GM12872 (cell line): ENCODE measurements around the gene MAB21L4.

Source experiments
- TF ChIP-seq, protein P1 (sequence below): IDR thresholded peaks from 3 replicates; pipeline ENCODE4 v1.5.1; 2011; ENCODE audit warnings: low read depth, mild to moderate bottlenecking, low read length, moderate library complexity; ENCODE audit not compliant: insufficient read depth

Gene MAB21L4

DNA sequence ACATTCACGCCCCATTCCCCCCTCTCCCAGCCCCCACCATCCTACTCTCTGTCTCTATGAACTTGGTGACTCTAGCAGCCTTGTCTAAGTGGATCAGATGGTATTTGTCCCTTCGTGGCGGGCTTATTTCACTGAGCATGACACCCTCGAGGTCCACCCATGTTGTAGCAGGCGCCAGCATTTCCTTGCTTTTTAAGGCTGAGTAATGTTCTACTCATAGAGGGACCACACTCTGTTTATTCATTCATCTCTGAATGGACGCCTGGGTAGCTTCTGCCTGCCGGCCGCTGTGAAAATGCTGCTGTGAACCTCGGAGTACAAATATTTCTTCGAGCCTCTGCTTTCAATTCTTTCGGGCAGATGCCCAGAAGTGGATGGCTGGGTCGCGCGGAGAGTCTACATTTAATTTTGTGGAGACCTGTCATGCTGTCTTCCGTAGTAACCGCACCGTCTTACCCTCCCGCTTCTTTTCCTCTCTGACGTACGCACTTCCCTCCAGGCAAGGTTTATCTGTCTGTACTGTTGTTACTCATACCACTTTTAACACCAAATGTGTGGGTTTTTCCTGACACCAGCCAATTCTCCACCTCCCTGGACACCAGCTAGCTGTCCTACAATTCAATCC lies 15.8 kb upstream of the MAB21L4 start:
- TF ChIP-seq, protein P1, sequence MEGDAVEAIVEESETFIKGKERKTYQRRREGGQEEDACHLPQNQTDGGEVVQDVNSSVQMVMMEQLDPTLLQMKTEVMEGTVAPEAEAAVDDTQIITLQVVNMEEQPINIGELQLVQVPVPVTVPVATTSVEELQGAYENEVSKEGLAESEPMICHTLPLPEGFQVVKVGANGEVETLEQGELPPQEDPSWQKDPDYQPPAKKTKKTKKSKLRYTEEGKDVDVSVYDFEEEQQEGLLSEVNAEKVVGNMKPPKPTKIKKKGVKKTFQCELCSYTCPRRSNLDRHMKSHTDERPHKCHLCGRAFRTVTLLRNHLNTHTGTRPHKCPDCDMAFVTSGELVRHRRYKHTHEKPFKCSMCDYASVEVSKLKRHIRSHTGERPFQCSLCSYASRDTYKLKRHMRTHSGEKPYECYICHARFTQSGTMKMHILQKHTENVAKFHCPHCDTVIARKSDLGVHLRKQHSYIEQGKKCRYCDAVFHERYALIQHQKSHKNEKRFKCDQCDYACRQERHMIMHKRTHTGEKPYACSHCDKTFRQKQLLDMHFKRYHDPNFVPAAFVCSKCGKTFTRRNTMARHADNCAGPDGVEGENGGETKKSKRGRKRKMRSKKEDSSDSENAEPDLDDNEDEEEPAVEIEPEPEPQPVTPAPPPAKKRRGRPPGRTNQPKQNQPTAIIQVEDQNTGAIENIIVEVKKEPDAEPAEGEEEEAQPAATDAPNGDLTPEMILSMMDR: no peak

DNA sequence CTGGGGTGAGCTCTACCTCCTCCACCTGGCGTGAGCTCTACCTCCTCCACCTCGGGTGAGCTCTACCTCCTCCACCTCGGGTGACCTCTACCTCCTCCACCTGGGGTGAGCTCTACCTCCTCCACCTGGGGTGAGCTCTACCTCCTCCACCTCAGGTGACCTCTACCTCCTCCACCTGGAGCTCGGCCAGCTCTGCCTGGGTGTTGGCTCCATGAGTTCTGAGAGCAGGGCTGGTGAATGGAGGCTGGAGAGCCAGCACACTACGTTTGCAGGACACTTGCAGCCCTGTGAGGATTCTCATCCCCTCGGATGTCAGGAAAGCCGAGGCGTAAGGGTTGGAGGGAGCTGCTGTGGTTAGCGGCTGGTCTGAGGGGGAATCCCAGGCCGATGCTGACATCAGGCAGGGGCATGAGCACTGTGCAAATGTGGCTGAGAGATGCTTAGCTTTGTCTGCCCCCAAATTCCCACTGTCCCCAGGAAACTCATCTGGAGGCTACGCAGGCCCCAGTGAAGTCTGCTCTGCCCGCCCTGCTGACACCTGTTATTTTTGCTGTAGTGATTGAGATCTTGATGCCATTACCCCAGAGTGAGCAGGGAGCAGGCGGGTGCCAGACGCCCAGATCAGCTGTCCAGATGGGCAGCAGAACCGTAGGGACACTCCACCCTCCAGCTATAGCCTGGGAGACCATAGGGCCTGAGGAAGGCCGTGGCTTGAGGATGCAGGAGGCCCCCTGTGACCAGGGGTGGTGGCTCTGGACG lies 13.4 kb upstream of the MAB21L4 start:
- TF ChIP-seq, protein P1: no peak

DNA sequence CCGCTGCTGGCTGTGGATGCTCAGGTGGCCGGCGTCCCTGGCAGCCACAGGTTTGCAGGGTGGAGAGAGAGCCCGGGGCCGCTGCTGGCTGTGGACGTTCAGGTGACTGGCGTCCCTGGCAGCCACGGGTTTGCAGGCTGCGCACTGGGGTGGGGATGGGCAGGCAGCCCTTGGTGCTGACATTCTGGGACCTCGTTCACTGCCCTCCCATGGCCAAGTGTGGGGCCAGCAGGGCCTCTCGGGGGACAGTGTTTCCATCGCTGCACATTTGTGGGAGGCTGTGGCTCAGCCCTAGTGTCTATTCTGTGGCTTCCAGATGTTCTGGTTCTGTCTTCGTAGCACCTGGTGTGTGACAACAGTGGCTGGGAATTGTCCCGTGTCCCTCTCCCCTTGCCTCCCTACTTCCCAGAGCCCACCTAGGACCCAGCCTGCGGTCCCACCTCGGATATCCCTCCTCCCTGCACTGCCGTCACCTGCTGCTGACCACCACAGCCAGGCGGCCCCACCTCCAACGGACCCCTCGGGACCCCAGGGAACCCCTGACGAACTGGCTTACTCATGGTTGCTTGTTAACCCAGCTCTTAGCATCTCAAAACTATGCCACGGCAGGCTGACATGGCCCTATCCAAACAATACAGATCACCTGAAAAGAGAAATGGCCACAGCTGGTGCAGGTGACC lies 11.1 kb upstream of the MAB21L4 start:
- TF ChIP-seq, protein P1: no peak

DNA sequence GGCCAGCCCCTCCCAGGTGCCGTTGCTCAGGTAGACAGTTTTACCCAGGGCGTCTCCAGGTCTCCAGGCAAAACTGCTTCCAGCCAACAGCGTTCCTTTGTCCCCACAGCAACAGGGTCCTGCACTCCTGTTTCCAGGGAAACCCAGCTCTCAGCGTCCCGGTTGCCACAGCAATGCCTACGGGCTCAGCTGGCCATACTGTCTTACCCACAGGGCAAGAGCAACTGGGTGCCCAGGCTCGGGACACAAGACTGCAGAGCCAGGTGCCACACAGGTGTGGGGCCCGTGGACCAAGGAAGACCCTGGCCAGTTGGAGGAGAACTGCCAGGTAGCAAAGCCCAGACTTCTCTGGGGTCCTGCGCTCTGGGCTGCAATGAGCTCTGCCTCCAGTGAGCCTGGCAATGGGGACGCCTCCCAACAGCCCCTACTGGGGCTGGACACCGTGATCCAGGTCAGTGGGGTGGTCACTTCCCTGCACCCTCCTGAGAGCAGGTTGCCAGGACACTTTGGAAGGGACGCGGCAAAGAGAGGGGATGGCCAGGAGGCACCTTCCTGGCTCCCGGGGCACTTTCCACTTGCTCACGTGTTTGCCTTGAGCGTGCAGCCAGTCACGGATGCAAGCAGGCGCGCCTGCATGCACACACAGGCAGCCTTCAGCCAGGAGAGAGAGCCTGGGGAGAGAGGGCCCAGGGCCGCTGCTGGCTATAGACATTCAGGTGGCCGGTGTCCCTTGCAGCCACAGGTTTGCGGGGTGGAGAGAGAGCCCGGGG lies 10.4 kb upstream of the MAB21L4 start, which contains the start of gene CROCC2:
CROCC2 (plus strand) TSS at position 196 of the 770 bp plus-strand sequence; CDS start at position 374, 178 bp downstream.
- TF ChIP-seq, protein P1: no peak

DNA sequence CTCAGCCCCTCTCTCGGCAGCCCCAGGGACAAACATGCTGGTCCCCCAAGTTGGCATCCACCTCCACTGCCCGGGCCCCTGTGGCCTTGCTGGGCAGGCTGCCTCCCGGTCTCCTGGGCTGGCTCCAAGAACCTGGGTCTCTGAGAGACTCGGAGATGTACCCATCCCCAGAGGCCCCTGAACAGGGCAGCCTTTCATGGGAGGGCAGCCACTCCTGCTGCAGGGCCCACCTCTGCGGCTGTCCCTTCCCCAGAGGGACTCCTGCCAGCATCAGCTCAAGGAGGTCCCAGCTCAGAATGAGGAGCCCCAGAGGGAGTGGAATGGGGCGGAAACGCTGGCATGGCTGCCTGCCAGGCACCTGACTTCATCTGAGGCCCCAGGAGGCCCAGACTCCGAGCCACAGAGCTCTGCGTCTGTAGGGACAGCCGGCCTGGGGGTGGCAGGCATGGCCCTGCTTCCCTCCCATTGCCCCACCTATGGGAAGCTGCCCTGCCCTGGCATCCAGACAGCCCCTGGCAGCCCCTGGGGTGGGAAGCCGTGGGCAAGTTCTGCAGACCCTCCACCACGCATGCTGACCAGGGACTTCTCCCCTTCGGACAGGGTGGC lies 9.3 kb upstream of the MAB21L4 start:
- TF ChIP-seq, protein P1: no peak

DNA sequence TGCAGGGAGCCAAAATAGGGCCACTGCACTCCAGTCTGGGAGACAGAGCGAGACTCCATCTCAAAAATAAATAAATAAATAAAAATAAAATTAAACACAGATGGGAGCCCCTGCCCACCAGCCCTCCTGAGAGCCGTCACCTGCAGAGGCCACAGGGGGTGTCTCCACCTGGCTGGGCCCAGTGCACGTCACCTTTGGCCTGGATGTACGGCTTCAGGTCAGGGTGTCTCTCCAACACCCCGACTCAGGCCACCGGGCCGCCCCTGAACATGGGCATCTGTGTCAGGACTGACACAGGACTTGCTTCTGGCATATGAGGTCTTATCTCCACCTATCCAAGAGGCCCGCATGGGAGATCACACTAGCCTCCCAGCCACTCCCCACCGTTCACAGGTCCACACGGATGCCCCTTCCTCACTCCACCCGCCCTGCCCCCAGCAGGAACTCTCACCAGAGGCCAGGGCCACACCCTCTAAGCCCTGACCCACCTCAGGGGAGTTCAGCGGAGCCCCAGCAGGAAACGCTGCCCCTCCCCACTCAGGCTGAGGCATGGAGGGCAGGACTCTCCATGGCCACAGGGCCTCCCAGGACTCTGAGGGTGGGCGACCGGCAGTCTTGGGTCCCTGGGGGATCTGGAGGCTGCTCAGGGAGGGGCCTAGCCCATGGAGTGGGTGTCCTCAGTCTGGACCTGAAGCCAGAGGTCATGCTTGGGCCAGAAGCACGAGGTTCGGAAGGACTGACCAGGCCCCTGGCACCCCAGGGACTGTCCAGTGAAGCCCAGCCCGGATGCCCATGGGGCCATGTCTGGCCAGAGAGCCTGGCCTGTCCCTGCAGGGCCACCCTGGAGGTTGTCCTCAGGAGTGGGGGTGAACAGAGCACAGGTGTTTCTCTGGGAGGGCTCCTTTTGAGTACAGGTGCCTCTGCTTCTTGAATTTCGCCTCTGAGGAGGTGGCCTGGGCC lies 8.5 kb upstream of the MAB21L4 start:
- TF ChIP-seq, protein P1: no peak
